HUES64 (cell line): ENCODE measurements around the gene CYP4F3.

Experiments used
- H3K27ac ChIP-seq: 2 replicates; pipeline ENCODE4 v1.7.0; 2013; ENCODE audit warnings: low read depth, low read length, inconsistent platforms
- H3K27me3 ChIP-seq: 2 replicates; pipeline ENCODE4 v1.6.1; 2013; ENCODE audit warnings: mild to moderate bottlenecking, low read length; ENCODE audit not compliant: insufficient read depth
- H3K36me3 ChIP-seq: 2 replicates; pipeline ENCODE4 v1.6.1; 2013; ENCODE audit warnings: mild to moderate bottlenecking, low read length; ENCODE audit not compliant: insufficient read depth
- H3K4me1 ChIP-seq: 2 replicates; pipeline ENCODE4 v1.6.1; 2013; ENCODE audit warnings: mild to moderate bottlenecking, low read length, moderate library complexity; ENCODE audit not compliant: insufficient read depth
- H3K4me3 ChIP-seq: 2 replicates; pipeline ENCODE4 v1.5.1; 2013; ENCODE audit warnings: mild to moderate bottlenecking, low read length, moderate library complexity
- H3K9ac ChIP-seq: 2 replicates; pipeline ENCODE4 v1.6.1; 2013; ENCODE audit warnings: mild to moderate bottlenecking, low read depth, low read length
- H3K9me3 ChIP-seq: 2 replicates; pipeline ENCODE4 v1.6.1; 2013; ENCODE audit warnings: low read depth, low read length; ENCODE audit not compliant: insufficient read depth
- WGBS: fragments of 150-250, 120-280 bp; methylation state at CpG from one replicate; pipeline ENCODE4 v1.1.7; 2013; ENCODE audit warnings: missing lambda C conversion rate; 5-methylcytosine and 5-hydroxymethylcytosine counted together

The CYP4F3 gene

DNA sequence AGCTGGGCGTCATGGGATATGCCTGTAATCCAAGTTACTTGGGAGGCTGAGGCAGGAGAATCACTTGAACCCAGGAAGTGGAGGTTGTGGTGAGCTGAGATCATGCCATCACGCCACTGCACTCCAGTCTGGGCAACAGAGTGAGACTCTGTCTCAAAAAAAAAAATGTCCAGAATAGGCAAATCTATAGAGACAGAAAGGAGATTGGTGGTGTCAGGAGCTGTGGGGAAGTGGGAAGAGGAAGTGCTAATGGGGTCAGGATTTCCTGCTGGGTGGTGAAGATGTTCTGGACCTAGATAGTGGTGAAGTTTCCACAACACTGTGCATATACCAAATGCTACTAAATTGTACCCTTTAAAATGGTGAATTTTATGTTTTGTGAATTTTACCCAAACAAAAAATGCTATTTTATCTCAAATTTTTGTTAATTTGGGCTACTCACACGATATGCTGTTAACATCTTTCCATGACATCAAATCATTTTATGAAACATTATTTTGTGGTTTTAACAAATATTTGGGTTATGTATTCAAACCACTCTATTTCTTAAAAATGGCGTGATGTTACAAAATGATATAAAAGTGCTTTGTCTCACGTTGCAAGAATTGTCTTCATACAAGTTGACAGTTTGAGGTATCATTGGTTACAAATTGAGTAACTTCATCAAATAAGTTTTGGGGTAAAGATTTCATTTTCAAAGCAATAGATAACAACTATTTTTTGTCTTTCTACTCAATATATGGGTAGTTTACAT is 7.4 kb upstream of the CYP4F3 start:
- 69% methylated on average over 4 of the region's 5 CpGs for WGBS
- no peaks in the 10 kb centered on the region for H3K36me3 ChIP-seq
- H3K27me3 ChIP-seq, result no peaks in the 10 kb centered on the region
- H3K4me3 ChIP-seq, result no peak overlapping the region
- peaks cover 89% of the 10 kb centered on the region for H3K9me3 ChIP-seq
- H3K27ac ChIP-seq, result no peak overlapping the region
- H3K4me1 ChIP-seq, result no peaks in the 10 kb centered on the region
- H3K9ac ChIP-seq, result no peak overlapping the region

DNA sequence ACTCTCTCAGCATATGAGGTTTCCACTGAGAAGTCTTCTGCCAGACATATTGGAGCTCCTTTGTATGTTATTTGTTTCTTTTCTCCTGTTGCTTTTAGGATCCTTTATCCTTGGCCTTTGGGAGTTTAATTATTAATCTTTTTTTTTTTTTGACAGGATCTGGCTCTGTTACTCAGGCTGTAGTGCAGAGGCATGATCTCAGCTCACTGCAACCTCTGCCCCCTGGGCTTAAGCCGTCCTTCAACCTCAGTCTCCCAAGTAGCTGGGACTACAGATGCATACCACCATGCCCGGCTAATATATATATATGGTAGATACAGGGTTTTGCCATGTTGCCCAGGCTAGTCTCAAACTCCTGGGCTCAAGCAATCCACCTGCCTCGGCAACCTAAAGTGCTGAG is 6.6 kb upstream of the CYP4F3 start:
- Histone ChIP-seq H3K9me3 (peaks cover 86% of the 10 kb centered on the region), H3K36me3 (no peaks in the 10 kb centered on the region), H3K27me3 (no peaks in the 10 kb centered on the region), H3K27ac (no peak overlapping the region), H3K4me1 (no peaks in the 10 kb centered on the region), H3K4me3 (no peak overlapping the region), H3K9ac (no peak overlapping the region)
- WGBS, result 75% methylated on average over 2 of the region's 3 CpGs

- Histone ChIP-seq H3K36me3 (no peaks in the 10 kb centered on the region), H3K9ac (no peak overlapping the region), H3K9me3 (peaks cover 86% of the 10 kb centered on the region), H3K27ac (no peak overlapping the region), H3K4me3 (no peak overlapping the region), H3K27me3 (no peaks in the 10 kb centered on the region), H3K4me1 (no peaks in the 10 kb centered on the region)
- WGBS, result 81% methylated on average over 2 of the region's 2 CpGs
Measured at GRCh38 chr19:15635016-15635805, 5.5 kb upstream of the CYP4F3 start.

DNA sequence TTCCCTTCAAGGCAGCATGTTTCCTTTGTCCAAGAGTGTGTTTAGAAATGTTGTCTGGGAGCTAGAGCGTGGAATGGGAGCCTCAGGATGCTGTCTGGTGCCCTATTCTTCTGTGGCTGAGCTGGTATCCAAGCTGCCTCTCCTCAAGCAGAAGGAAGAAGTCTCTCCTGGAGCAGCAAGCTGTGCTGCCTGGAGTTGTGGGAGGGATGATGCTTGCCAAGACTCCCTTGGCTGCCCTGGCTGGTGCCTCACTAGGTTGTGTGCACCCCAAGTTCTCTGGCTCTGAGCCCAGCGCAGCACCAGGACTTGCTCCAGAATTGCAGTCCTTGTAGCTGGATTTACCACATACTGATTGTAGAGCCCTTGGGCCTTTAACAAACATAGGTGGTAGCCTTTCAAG is 4.7 kb upstream of the CYP4F3 start:
- no peaks in the 10 kb centered on the region for H3K27me3 ChIP-seq
- no peaks in the 10 kb centered on the region for H3K4me1 ChIP-seq
- H3K9me3 ChIP-seq, result peaks cover 86% of the 10 kb centered on the region
- H3K36me3 ChIP-seq, result no peaks in the 10 kb centered on the region
- no peak overlapping the region for H3K27ac ChIP-seq
- H3K9ac ChIP-seq, result no peak overlapping the region
- H3K4me3 ChIP-seq, result no peak overlapping the region
- WGBS, result 80% methylated on average over 2 of the region's 2 CpGs

DNA sequence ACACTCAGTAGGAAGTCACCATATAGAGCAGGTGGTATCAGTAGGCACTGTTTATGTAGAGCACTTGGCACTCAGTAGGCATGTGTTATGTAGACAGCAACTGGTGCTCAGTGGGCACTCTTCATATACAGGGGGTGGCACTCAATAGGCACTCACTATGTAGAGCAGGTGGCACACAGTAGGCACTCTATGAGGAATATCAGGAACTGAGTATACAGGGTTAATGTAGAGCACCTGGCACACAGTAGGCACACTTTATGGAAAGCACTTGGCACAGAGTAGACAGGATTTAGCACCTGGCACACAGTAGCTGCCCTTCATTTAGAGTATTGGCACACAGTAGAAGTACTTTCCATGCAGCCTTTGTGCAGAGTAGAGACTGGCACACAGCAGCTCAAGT is 1.1 kb upstream of the CYP4F3 start:
- Histone ChIP-seq H3K4me1 (no peaks in the 10 kb centered on the region), H3K27me3 (no peaks in the 10 kb centered on the region), H3K9ac (no peak overlapping the region), H3K9me3 (peaks cover 89% of the 10 kb centered on the region), H3K27ac (no peak overlapping the region), H3K4me3 (no peak overlapping the region), H3K36me3 (no peaks in the 10 kb centered on the region)

GRCh38 chr19:15640904-15641597 is 354 bp downstream of the CYP4F3 start:
- Histone ChIP-seq H3K4me1 (no peaks in the 10 kb centered on the region), H3K9ac (no peak overlapping the region), H3K4me3 (no peak overlapping the region), H3K36me3 (no peaks in the 10 kb centered on the region), H3K9me3 (peaks cover 89% of the 10 kb centered on the region), H3K27ac (no peak overlapping the region), H3K27me3 (no peaks in the 10 kb centered on the region)
- WGBS, result 68% methylated on average over 12 of the region's 12 CpGs

DNA sequence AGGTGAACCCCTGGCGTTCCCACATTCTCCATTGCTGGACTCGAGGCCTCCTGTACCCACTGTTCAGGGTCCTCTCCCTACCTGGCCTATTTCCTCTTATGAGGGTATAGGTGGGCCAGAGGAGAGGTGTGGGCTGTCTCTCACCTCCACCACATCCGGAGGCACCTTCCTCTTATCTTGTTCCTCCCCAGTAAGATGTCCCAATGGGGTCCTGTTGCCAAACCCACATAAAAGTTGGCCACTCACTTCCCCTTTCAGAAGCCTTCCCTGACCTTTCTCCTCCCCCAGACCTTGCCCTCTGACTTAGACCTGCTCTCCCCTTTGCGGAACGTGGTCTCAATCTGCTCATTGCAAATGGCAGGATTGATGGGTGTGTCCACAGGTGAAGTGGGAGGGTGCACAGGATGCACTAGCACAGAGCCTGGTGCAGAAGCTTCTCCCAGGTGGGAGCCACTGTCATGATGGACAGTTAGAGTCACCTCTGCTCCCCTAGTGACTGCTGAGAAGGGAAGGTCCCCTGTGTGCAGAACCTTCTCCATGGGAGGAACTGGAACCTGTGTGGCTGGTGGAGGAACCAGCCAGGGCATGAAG is 1.3 kb downstream of the CYP4F3 start:
- Histone ChIP-seq H3K4me1 (no peaks in the 10 kb centered on the region), H3K27ac (no peak overlapping the region), H3K4me3 (no peak overlapping the region), H3K27me3 (no peaks in the 10 kb centered on the region), H3K36me3 (no peaks in the 10 kb centered on the region), H3K9ac (no peak overlapping the region), H3K9me3 (peaks cover 93% of the 10 kb centered on the region)
- WGBS, result 77% methylated on average over 5 of the region's 5 CpGs

DNA sequence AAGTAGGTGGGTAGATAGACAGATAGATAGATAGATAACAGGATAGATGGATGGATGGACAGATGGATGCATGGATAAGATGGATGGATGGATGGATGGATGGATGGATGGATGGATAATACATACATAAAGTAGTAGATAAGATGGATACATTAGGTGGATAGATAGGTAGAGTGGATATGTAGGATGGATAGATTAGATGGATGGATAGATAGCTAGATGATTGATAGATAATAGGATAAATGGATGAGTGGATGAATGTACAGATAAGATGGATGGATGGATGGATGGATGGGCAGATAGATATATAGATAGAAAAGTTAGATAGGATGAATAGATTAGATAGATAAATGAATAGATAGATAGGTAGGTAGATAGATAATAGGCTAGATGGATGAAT is 2.1 kb downstream of the CYP4F3 start:
- Histone ChIP-seq H3K4me1 (no peaks in the 10 kb centered on the region), H3K9ac (no peak overlapping the region), H3K4me3 (no peak overlapping the region), H3K27ac (no peak overlapping the region), H3K36me3 (no peaks in the 10 kb centered on the region), H3K9me3 (peaks cover 93% of the 10 kb centered on the region), H3K27me3 (no peaks in the 10 kb centered on the region)

DNA sequence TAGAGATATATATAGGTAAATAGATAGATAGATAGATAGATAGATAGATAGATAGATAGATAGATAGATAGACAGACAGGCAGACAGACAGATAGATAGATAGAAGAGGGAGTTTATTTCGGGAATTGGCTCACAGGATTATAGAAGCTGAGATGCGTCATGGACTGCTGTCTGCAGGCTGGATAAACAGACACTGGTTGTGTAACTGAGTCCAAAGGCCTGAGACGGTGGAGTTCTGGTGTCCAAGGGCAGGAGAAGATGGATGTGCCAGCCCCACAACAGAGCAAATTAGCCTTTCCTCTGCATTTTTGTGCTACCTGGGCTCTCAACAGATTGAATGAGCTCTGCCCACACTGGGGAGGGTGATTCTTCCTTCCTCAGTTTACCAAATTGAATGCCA is 2.7 kb downstream of the CYP4F3 start:
- no peak overlapping the region for H3K27ac ChIP-seq
- no peaks in the 10 kb centered on the region for H3K27me3 ChIP-seq
- H3K9me3 ChIP-seq, result peaks cover 92% of the 10 kb centered on the region
- H3K4me1 ChIP-seq, result no peaks in the 10 kb centered on the region
- 75% methylated on average over 3 of the region's 3 CpGs for WGBS
- no peaks in the 10 kb centered on the region for H3K36me3 ChIP-seq
- no peak overlapping the region for H3K9ac ChIP-seq
- no peak overlapping the region for H3K4me3 ChIP-seq

- Histone ChIP-seq H3K4me3 (no peak overlapping the region), H3K4me1 (no peaks in the 10 kb centered on the region), H3K9ac (no peak overlapping the region), H3K27me3 (no peaks in the 10 kb centered on the region), H3K36me3 (no peaks in the 10 kb centered on the region), H3K9me3 (peaks cover 93% of the 10 kb centered on the region), H3K27ac (no peak overlapping the region)
- 80% methylated on average over 3 of the region's 3 CpGs for WGBS
Measured at GRCh38 chr19:15644066-15644741, 3.5 kb downstream of the CYP4F3 start.
